Activated CD4-positive, alpha-beta T cell treated with anti-CD3 and anti-CD28 coated beads, Interleukin-2, amount 10 ng/mL, durations not matched to agents 24 days and 14 days (primary cell): Measurements from ENCODE around the gene ARGLU1. TPM values are rescaled to one million over a fixed set of nuclear protein-coding genes. Genes with fewer than 3 reads are reported as not detected.

Experiments
- DNase-seq: peaks from one replicate; pipeline ENCODE4 v3.0.0; 2022
- H3K27ac Mint-ChIP-seq: one replicate; pipeline ENCODE4 v1.8.0; 2022; ENCODE audit warnings: mild to moderate bottlenecking, mixed read lengths
- H3K27me3 Mint-ChIP-seq: one replicate; pipeline ENCODE4 v1.8.0; 2022; ENCODE audit warnings: mixed read lengths
- H3K36me3 Mint-ChIP-seq: one replicate; pipeline ENCODE4 v1.8.0; 2022; ENCODE audit warnings: low read depth, mild to moderate bottlenecking, mixed read lengths
- H3K4me1 Mint-ChIP-seq: one replicate; pipeline ENCODE4 v1.8.0; 2021; ENCODE audit warnings: mixed read lengths
- H3K4me3 Mint-ChIP-seq: one replicate; pipeline ENCODE4 v1.8.0; 2022; ENCODE audit warnings: mild to moderate bottlenecking, moderate library complexity, mixed read lengths
- H3K9me3 Mint-ChIP-seq: one replicate; pipeline ENCODE4 v1.8.0; 2021; ENCODE audit warnings: mixed read lengths
- intact Hi-C: fragments of 100-400 bp; cut with micrococcal nuclease; formaldehyde crosslinking; loops from one replicate; pipeline ENCODE4 v1.15.1; 2023
- total RNA-seq: library from RNA; stranded (reverse); gene quantifications from 2 replicates; pipeline ENCODE4 v1.2.3, GENCODE V29; 2022

The ARGLU1 gene
- total RNA-seq, 1 donor from 2014 or later: 96.8 TPM

GRCh38 chr13:106491928-106492587, 75.9 kb downstream of the ARGLU1 start:
- no peak overlapping the region for H3K27ac Mint-ChIP-seq
- peaks cover 13% of the 10 kb centered on the region for H3K4me1 Mint-ChIP-seq
- H3K9me3 Mint-ChIP-seq: no peaks in the 10 kb centered on the region
- DNase-seq: no peak
- H3K27me3 Mint-ChIP-seq: peaks cover 48% of the 10 kb centered on the region
- H3K4me3 Mint-ChIP-seq: no peak overlapping the region
- H3K36me3 Mint-ChIP-seq: no peaks in the 10 kb centered on the region
- intact Hi-C loops: loop anchor here (2.0 kb wide), 1 partner anchor 45 kb away; no protein-coding TSS in a partner anchor

Other genes starting within 250 kb of the ARGLU1 start
- 0.24 and 0.30 TPM in 2 replicates for gene EFNB2, start 32.5 kb downstream of the ARGLU1 start, total RNA-seq